ENCODE measurements around the gene IFRD2. TPM values are rescaled to one million over a fixed set of nuclear protein-coding genes. Genes with fewer than 3 reads are reported as not detected.

IFRD2 gene
- total RNA-seq, 1 donor from 2014 or later, result 37.3 TPM

DNA sequence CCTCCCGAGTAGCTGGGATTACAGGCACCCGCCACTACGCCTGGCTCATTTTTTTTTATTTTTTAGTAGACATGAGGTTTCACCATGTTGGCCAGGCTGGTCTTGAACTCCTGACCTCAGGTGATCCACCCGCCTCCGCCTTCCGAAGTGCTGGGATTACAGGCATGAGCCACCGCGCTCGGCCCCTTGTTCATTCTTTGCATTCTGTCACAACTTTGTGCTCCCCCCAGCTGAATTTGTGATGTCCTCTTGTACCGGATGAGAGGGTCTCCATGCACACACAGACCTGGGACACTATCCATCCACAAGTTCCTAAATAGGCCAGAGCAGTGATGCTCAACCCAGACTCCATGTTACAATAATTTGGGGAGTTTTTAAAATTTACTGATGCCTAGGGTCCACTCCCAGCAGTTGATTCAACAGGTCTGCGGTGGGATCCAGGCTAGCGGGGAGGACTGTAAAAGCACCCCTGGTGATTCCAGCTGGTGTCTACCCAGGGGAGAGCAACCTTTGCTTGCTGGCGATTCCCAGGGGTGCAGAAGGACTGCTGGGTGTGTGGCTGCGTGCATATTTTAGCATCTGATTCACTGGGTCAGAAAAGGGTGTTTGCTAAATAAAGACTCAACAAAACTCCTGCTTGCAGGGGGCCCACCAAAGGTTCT is 47.4 kb upstream of the IFRD2 start:
- H3K4me3 ChIP-seq, result peak overlapping the region; percentile 51 to 60
- intact Hi-C loops (cut with DNase I), result no loop called here
- H3K9me3 ChIP-seq, result no peaks in the 10 kb centered on the region
- no peak for TF ChIP-seq POLR2AphosphoS5 (IDR thresholded peaks at IDR 0.05; ENCODE audit: insufficient read depth in 1 of 2, low read depth in 1 of 2)
- TF ChIP-seq POLR2A (IDR thresholded peaks at IDR 0.05), result no peak
- TF ChIP-seq, protein P1, sequence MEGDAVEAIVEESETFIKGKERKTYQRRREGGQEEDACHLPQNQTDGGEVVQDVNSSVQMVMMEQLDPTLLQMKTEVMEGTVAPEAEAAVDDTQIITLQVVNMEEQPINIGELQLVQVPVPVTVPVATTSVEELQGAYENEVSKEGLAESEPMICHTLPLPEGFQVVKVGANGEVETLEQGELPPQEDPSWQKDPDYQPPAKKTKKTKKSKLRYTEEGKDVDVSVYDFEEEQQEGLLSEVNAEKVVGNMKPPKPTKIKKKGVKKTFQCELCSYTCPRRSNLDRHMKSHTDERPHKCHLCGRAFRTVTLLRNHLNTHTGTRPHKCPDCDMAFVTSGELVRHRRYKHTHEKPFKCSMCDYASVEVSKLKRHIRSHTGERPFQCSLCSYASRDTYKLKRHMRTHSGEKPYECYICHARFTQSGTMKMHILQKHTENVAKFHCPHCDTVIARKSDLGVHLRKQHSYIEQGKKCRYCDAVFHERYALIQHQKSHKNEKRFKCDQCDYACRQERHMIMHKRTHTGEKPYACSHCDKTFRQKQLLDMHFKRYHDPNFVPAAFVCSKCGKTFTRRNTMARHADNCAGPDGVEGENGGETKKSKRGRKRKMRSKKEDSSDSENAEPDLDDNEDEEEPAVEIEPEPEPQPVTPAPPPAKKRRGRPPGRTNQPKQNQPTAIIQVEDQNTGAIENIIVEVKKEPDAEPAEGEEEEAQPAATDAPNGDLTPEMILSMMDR (IDR thresholded peaks at IDR 0.05), result no peak
- H3K36me3 ChIP-seq, result no peaks in the 10 kb centered on the region
- DNase-seq (ENCODE audit: extremely low spot score in 2 of 2), result no peak
- H3K27ac ChIP-seq, result peak overlapping the region; percentile 99
- H3K27me3 ChIP-seq, result no peaks in the 10 kb centered on the region
- peaks cover 64% of the 10 kb centered on the region for H3K4me1 ChIP-seq

DNA sequence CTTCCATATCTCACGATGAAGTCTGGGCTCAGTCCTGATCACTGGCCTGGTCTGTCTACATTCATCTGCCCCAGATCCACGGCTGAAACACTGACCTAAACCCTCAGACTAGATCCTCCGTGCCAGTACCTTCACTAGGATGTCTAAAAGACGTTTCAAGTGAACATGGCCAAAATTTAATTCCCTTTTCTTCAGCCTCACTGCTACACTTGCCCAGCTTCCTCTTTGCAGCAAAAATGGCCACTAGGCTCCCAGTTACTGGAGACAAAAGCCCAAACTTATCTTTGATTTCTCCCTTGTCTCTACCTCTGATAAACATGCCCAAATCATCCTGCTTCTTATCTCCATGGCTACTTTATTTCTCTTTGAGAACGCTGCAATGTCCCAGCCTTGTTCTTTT is 46.7 kb upstream of the IFRD2 start:
- Histone ChIP-seq H3K36me3 (no peaks in the 10 kb centered on the region), H3K27me3 (no peaks in the 10 kb centered on the region), H3K4me1 (peaks cover 70% of the 10 kb centered on the region), H3K27ac (peak overlapping the region; percentile 99), H3K4me3 (peak overlapping the region in 1 of 2 donors; percentile 92), H3K9me3 (no peaks in the 10 kb centered on the region)
- no peak for DNase-seq (ENCODE audit: extremely low spot score in 2 of 2)
- intact Hi-C loops (cut with DNase I), result no loop called here
- TF ChIP-seq, protein P1 (IDR thresholded peaks at IDR 0.05), result no peak

DNA sequence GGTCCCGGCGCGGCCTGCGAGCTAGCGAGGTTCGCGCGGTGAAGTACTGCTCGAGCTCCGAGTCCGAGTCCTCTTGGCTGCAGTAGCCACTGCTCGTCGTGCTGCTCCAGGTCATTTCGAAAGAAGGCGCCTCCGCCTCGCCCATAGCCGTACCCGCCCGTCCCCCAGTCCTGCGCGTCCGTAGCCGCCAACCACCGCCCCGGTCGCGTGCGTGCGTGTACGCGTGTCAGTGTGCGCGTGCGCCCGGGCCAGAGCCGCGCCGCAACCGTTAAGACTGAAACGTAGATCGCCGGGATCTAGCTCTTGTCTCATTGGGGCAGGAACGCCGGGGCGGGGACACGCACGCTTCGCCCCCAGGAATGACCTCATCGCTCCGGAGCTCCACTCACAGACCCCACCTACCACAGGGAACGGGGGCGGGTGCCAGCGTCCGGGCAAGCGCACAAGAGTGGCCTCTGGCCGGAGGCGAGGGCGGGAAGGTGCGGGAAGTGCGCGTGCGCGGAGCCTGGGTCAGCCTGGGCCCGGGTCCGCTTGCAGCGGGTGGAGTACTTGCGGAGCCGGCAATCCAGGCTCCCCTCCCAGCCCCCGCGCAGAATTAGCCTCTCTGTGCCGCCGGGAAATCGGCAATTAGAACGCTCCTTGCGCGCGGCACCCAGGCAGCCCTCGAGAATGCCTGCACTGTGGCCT is 45.1 kb upstream of the IFRD2 start:
- Histone ChIP-seq H3K9me3 (no peaks in the 10 kb centered on the region), H3K27me3 (no peaks in the 10 kb centered on the region), H3K36me3 (no peaks in the 10 kb centered on the region), H3K27ac (peak overlapping the region; percentile 99), H3K4me3 (peak overlapping the region; percentile 83 to 92), H3K4me1 (peaks cover 82% of the 10 kb centered on the region)
- peak in 1 of 2 donors; percentile 100 for DNase-seq (ENCODE audit: extremely low spot score in 2 of 2)
- peak; percentile 97 to 98 for TF ChIP-seq POLR2AphosphoS5 (IDR thresholded peaks at IDR 0.05; ENCODE audit: insufficient read depth in 1 of 2, low read depth in 1 of 2)
- TF ChIP-seq POLR2A (IDR thresholded peaks at IDR 0.05), result peak; percentile 21 to 74
- TF ChIP-seq, protein P1 (IDR thresholded peaks at IDR 0.05), result no peak
- intact Hi-C loops (cut with DNase I), result no loop called here

DNA sequence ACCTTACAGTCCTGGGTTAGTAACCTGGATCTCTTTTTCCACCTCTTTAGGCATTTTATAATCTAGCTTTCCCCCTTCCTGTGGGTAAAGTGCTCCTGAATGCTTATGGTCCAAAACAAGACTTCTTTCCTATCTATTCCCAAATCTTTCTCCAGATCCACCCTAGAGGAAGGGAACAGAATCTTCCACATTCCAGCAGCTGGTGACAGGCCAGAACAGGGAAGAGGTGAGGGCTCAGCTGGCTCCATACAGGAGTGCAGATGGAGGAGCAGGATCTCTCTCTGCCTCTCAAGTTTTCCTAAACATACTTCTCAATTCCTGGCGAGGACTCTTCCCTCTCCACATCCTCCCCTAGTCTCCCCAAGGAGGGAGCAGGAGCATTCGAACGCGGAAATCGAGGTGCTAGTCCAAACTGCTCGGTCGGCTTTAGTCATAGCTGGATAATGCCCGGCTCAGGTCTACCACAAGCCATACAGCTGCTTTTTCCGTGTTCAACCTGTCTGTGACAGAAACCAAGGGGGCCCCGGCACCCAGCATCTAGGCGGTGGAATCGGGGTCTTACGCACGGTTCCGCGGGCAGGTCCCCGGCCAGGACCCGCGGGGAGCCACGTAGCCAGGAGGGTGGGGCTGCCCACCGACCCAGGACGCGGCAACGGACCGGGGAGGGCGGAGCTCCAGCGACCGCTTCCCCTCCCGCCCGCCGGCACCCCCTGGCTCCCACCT is 44.4 kb upstream of the IFRD2 start:
- Histone ChIP-seq H3K9me3 (no peaks in the 10 kb centered on the region), H3K4me1 (peaks cover 80% of the 10 kb centered on the region), H3K27me3 (no peaks in the 10 kb centered on the region), H3K27ac (peak overlapping the region; percentile 99), H3K4me3 (peak overlapping the region; percentile 83 to 92), H3K36me3 (peaks cover 0 to 5% of the 10 kb centered on the region in 2 donors)
- no peak for DNase-seq (ENCODE audit: extremely low spot score in 2 of 2)
- TF ChIP-seq POLR2AphosphoS5 (IDR thresholded peaks at IDR 0.05; ENCODE audit: insufficient read depth in 1 of 2, low read depth in 1 of 2), result no peak
- TF ChIP-seq, protein P1 (IDR thresholded peaks at IDR 0.05), result no peak
- no peak for TF ChIP-seq POLR2A (IDR thresholded peaks at IDR 0.05)
- intact Hi-C loops (cut with DNase I), result no loop called here

Measured in vagina (tissue), 2 donors.